MM.1S (cell line): ENCODE measurements around the gene CHSY1.

Experiments
- DNase-seq: peaks from one replicate; pipeline ENCODE4 v3.0.0-alpha.2; 2015
- H2AFZ ChIP-seq: fragments of 300-600 bp; sonication (generic); 2 replicates; pipeline ENCODE4 v1.6.0; 2016; ENCODE audit warnings: antibody characterized with exemption, low read length
- H3F3A ChIP-seq: fragments of 300-600 bp; sonication (generic); 2 replicates; pipeline ENCODE4 v1.6.1; 2016; ENCODE audit warnings: mild to moderate bottlenecking, antibody characterized with exemption, low read length, moderate library complexity, mixed read lengths; ENCODE audit not compliant: insufficient read depth
- H3K27ac ChIP-seq: fragments of 300-600 bp; sonication (generic); 2 replicates; pipeline ENCODE4 v1.5.1; 2016; ENCODE audit warnings: mild to moderate bottlenecking, low read length
- H3K27me3 ChIP-seq: fragments of 300-600 bp; sonication (generic); replicated peaks from 2 replicates; pipeline ENCODE4 v1.6.0; 2016; ENCODE audit warnings: low read length; ENCODE audit not compliant: insufficient read depth
- H3K36me3 ChIP-seq: fragments of 300-600 bp; sonication (generic); replicated peaks from 2 replicates; pipeline ENCODE4 v1.6.1; 2016; ENCODE audit warnings: mild to moderate bottlenecking, low read length, mixed read lengths; ENCODE audit not compliant: insufficient read depth
- H3K4me1 ChIP-seq: fragments of 300-600 bp; sonication (generic); 2 replicates; pipeline ENCODE4 v1.6.1; 2016; ENCODE audit warnings: low read length, mixed read lengths
- H3K4me2 ChIP-seq: fragments of 300-600 bp; sonication (generic); 2 replicates; pipeline ENCODE4 v1.6.0; 2016; ENCODE audit warnings: low read depth, low read length
- H3K4me3 ChIP-seq: fragments of 300-600 bp; sonication (generic); 2 replicates; pipeline ENCODE4 v1.5.1; 2016; ENCODE audit warnings: low read length, mixed read lengths
- H3K79me2 ChIP-seq: fragments of 300-600 bp; sonication (generic); 2 replicates; pipeline ENCODE4 v1.6.1; 2016; ENCODE audit warnings: mixed run types, low read length, mixed read lengths
- H3K9ac ChIP-seq: fragments of 300-600 bp; sonication (generic); 2 replicates; pipeline ENCODE4 v1.6.1; 2016; ENCODE audit warnings: low read length, mixed read lengths
- H3K9me2 ChIP-seq: fragments of 300-600 bp; sonication (generic); replicated peaks from 2 replicates; pipeline ENCODE4 v1.6.1; 2016; ENCODE audit warnings: mild to moderate bottlenecking, low read length, mixed read lengths; ENCODE audit not compliant: insufficient read depth
- H3K9me3 ChIP-seq: fragments of 300-600 bp; sonication (generic); replicated peaks from 2 replicates; pipeline ENCODE4 v1.6.1; 2016; ENCODE audit warnings: mild to moderate bottlenecking, low read length, mixed read lengths; ENCODE audit not compliant: insufficient read depth
- H4K20me1 ChIP-seq: fragments of 300-600 bp; sonication (generic); 2 replicates; pipeline ENCODE4 v1.6.1; 2016; ENCODE audit warnings: mild to moderate bottlenecking, low read length, moderate library complexity, mixed read lengths; ENCODE audit not compliant: insufficient read depth
- EZH2 ChIP-seq: fragments of 300-600 bp; sonication (generic); optimal IDR thresholded peaks from 2 replicates; pipeline ENCODE3; 2017; ENCODE audit warnings: low read depth, mild to moderate bottlenecking, antibody characterized with exemption, low read length, mixed read lengths
- EZH2phosphoT487 ChIP-seq: fragments of 300-600 bp; sonication (generic); IDR thresholded peaks from 2 replicates; pipeline ENCODE4 v1.6.1; 2018; ENCODE audit warnings: antibody characterized with exemption, low read length
- TF ChIP-seq, protein P1 (sequence below): fragments of 300-600 bp; sonication (generic); IDR thresholded peaks from 2 replicates; pipeline ENCODE4 v1.5.1; 2016; ENCODE audit warnings: antibody characterized with exemption, low read length, mixed read lengths

CHSY1 gene

GRCh38 chr15:101242160-101242998 lies 9.5 kb downstream of the CHSY1 start:
- Histone ChIP-seq H3K27me3 (no peaks in the 10 kb centered on the region), H4K20me1 (no peaks in the 10 kb centered on the region), H3K9ac (no peak overlapping the region), H3K79me2 (peaks cover 100% of the 10 kb centered on the region), H3K4me1 (peaks cover 45% of the 10 kb centered on the region), H3K36me3 (peaks cover 11% of the 10 kb centered on the region), H2AFZ (no peak overlapping the region), H3F3A (peaks cover 32% of the 10 kb centered on the region), H3K4me2 (peak overlapping the region; percentile 40), H3K27ac (peak overlapping the region; percentile 72; the same call in 1 of the 2 replicates), H3K9me3 (no peaks in the 10 kb centered on the region), H3K4me3 (no peak overlapping the region), H3K9me2 (no peaks in the 10 kb centered on the region)
- DNase-seq = peak; percentile 84
- TF ChIP-seq EZH2 = no peak
- TF ChIP-seq, protein P1, sequence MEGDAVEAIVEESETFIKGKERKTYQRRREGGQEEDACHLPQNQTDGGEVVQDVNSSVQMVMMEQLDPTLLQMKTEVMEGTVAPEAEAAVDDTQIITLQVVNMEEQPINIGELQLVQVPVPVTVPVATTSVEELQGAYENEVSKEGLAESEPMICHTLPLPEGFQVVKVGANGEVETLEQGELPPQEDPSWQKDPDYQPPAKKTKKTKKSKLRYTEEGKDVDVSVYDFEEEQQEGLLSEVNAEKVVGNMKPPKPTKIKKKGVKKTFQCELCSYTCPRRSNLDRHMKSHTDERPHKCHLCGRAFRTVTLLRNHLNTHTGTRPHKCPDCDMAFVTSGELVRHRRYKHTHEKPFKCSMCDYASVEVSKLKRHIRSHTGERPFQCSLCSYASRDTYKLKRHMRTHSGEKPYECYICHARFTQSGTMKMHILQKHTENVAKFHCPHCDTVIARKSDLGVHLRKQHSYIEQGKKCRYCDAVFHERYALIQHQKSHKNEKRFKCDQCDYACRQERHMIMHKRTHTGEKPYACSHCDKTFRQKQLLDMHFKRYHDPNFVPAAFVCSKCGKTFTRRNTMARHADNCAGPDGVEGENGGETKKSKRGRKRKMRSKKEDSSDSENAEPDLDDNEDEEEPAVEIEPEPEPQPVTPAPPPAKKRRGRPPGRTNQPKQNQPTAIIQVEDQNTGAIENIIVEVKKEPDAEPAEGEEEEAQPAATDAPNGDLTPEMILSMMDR = no peak
- TF ChIP-seq EZH2phosphoT487 = no peak

DNA sequence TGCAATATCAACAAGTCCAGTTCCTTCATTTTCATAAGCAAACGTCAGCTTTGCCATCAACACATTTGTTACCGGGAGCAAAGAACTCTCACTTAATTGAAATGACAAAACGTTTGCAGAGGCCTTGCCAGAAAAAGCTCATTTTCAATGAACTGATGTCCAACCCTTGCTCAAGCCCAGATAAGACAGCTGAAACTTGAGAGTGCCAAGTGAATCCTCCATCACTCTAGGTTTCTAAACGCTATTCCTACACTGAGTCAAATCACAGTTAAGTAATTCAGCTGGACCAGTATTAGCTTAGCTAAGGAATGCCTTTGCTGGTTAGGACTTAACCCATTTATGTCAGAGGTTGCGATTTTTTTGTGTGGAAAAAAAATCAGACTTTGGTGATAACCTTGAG lies 11.5 kb downstream of the CHSY1 start:
- Histone ChIP-seq H4K20me1 (peaks cover 2% of the 10 kb centered on the region; the same call in 1 of the 2 replicates), H3K9ac (no peak overlapping the region)

DNA sequence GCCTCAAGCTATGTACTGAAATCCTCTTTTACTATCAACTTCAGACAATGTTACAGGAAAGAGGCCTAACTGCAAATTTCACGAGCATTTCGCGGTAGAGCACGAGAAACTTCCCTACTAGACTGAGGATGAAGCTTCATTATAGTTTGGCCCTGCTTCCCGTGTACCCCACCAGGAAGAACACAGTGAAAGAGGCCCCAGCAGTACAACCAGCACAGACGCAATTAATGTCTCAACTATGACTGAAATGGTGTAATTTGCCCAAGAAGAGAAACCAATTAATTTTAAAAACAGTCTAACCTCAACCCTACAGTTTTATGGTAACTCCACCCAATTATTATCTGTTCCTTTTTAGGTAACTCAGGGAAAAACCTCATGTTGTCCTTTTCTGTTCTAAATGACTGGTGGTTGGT lies 12.1 kb downstream of the CHSY1 start:
- no peaks in the 10 kb centered on the region for H3K9me3 ChIP-seq
- H3F3A ChIP-seq = peaks cover 26% of the 10 kb centered on the region
- H2AFZ ChIP-seq = no peak overlapping the region
- H3K27me3 ChIP-seq = no peaks in the 10 kb centered on the region
- peaks cover 30% of the 10 kb centered on the region for H3K4me1 ChIP-seq
- DNase-seq = no peak
- peaks cover 100% of the 10 kb centered on the region for H3K79me2 ChIP-seq
- no peak overlapping the region for H3K4me2 ChIP-seq
- TF ChIP-seq, protein P1 = no peak
- TF ChIP-seq EZH2 (no peak), EZH2phosphoT487 (no peak)
- no peaks in the 10 kb centered on the region for H3K9me2 ChIP-seq
- H3K9ac ChIP-seq = no peak overlapping the region
- no peak overlapping the region for H3K4me3 ChIP-seq
- H3K27ac ChIP-seq = no peak overlapping the region
- H4K20me1 ChIP-seq = peaks cover 5% of the 10 kb centered on the region; the same call in 1 of the 2 replicates
- peaks cover 13% of the 10 kb centered on the region for H3K36me3 ChIP-seq

More for the DNA sequence above, 11.5 kb downstream of the CHSY1 start:
- TF ChIP-seq EZH2 = no peak
- TF ChIP-seq, protein P1 = no peak
- no peak for TF ChIP-seq EZH2phosphoT487
- H2AFZ ChIP-seq = no peak overlapping the region
- H3K4me2 ChIP-seq = no peak overlapping the region
- peaks cover 7% of the 10 kb centered on the region for H3K36me3 ChIP-seq
- H3K4me1 ChIP-seq = peaks cover 35% of the 10 kb centered on the region
- H3F3A ChIP-seq = peaks cover 29% of the 10 kb centered on the region
- H3K9me2 ChIP-seq = no peaks in the 10 kb centered on the region
- H3K79me2 ChIP-seq = peaks cover 100% of the 10 kb centered on the region
- no peak overlapping the region for H3K4me3 ChIP-seq
- no peaks in the 10 kb centered on the region for H3K27me3 ChIP-seq
- H3K27ac ChIP-seq = no peak overlapping the region
- H3K9me3 ChIP-seq = no peaks in the 10 kb centered on the region
- DNase-seq = no peak
